ENCODE measurements around the gene RPS6KA2.

RPS6KA2 gene

GRCh38 chr6:166438211-166438861, 188.7 kb downstream of the RPS6KA2 start:
- no peak for DNase-seq

DNA sequence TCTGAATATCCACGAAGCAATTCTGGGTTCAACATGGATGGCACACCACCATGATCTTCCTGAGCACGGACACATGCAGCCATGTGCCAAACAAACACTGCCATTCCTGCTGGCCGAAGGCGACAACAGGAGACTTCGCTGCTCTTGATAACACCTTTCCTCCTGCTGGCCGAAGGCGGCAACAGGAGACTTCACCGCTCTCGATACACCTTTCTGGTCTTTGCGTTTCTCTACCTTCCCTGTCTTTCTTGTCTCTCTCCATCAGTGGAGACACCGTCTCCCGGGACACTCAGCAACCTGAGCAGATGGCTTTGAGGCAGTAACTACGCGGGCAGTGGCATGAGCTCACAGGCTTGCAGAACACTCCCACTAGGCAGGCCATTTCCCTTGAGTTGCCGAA, 189.4 kb downstream of the RPS6KA2 start:
- no peak for DNase-seq

GRCh38 chr6:166436195-166437139, 190.6 kb downstream of the RPS6KA2 start:
- DNase-seq: no peak

GRCh38 chr6:166435574-166435973, 191.5 kb downstream of the RPS6KA2 start:
- peak; percentile 13 for DNase-seq

GRCh38 chr6:166434336-166434735, 192.7 kb downstream of the RPS6KA2 start:
- DNase-seq: no peak

- no peak for DNase-seq
Measured at GRCh38 chr6:166433096-166433495, 194.0 kb downstream of the RPS6KA2 start.

GRCh38 chr6:166430269-166430668, 196.8 kb downstream of the RPS6KA2 start:
- DNase-seq: no peak

DNA sequence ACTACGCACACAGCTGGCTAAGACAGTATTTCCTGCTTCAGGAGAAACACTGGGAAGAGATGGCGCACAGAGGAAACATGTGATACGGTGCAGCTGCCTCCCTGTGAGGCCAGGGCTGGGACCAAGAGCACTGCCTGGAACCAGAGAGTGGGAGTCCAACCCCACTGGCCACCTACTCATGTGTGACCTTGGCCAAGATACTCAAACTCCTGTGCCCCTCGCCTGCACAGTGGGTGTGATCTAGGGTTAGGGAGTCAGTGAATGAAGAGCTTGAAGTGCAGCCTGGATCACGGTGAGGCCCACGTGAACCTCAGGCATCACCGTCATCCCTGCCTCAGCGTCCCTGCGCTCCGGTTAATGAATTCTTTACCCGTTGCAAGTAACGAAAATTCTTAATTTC, 202.6 kb downstream of the RPS6KA2 start:
- no peak for DNase-seq

DNA sequence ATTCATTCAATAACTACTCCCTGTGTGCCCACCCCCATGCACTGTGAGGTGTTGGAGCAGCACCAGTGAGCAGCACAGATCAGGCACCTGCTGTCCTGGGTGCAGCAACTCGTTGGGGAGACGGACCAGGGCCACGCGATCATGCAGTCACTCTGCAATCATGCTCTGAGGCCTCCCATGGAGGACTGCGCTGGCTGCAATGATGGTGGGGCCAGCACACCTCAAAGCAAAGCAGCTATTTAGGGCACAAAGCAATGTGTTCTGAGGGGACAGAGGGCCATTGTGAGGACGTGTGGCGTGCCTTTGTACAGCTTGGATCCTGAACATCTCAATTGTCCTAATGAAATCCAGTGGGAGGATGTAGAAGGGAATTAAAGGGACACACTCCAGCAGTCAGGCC, 203.3 kb downstream of the RPS6KA2 start:
- DNase-seq: no peak

GRCh38 chr6:166423051-166423745, 203.9 kb downstream of the RPS6KA2 start:
- no peak for DNase-seq

DNA sequence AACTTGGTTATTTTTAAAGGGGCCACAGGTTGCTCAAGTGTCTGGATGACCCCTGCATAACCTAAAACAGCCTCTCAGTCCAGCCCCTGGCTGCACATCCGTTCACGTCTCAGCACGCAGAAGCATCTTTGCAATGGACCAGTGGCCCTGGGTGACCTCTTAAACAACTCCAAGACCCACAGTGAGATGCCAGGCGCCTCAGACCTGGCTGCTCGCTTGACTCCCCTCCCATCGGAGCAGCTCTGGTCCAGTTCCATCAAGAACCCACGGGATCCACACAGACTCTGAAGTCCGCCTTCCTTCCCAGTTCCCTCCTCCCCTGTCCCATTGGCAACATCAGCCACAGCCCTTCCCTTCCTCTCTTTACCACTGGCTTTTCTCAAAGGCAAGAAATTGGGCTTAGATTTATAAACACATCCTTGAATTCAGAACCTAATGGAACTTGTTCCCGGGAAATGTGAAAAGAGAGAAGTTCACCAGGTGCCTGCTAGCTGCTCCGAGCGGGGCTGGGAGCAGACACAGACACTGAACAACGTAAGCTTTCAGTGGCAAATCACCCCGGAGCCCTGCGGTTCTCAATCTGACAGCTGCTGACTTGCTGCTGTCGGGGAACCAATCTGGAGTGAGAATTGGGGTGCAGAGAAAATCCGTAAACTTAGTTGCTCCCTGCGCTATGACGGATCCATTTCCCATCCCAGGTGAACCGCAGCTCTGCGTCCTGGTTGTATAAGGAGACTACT, 204.7 kb downstream of the RPS6KA2 start:
- DNase-seq: no peak

- DNase-seq: no peak
Measured at GRCh38 chr6:166420351-166420750, 206.7 kb downstream of the RPS6KA2 start.

DNA sequence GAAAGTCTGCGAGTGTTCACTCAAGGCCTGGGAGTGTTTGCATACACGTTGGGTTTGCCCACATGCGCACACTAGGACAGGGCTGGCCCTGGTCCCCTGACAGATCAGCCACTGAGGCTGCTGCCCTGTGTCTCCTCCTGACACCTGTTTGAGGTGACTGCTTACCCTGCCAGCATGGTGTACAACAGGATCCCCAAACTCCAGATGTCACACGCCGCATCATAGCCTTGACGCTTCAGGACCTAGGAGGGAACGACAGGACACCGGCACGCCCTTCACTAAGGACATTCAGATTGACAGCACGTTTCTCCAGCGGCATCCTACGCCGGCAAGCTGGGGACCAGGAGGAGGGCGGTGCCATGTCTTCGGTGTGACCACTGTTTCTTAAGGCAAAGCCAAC, 207.3 kb downstream of the RPS6KA2 start:
- no peak for DNase-seq

- DNase-seq: no peak
Measured at GRCh38 chr6:166419286-166419685, 207.8 kb downstream of the RPS6KA2 start.

GRCh38 chr6:166418691-166419143, 208.3 kb downstream of the RPS6KA2 start:
- no peak for DNase-seq

DNA sequence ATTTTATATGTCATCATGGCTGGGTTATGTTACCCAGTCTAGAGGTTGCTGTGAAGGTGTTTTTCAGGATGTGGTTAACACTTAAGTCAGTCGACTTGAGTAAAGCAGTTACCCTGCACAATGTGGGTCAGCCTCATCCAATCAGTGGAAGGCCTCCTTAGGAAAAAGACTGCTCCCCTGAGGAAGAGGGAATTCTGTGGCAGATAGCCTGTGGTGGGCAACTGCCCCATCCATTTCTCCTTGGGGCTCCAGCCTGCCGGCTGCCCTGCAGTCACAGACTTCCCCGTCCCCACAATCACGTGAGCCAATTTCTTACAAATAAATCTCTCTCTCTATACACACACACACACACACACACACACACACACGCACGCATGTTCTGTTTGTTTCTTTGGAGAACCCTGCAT, 209.8 kb downstream of the RPS6KA2 start:
- no peak for DNase-seq

DNA sequence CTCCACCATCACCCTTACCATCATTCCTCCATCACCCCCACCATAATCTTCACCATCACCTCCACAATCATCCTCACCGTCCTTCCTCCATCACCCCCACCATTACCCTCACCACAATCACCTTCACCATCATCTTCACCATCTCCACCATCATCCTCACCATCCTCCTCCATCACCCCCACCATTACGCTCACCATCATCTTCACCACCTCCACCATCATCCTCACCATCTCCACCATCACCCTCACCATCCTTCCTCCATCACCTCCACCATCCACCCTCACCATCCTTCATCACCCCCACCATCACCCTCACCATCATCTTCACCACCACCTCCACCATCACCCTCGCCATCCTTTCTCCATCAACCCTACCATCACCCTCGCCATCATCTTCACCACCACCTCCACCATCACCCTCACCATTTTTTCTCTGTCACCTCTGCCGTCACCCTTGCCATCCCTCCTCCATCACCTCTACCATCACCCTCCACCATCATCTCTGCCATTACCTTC, 211.2 kb downstream of the RPS6KA2 start:
- DNase-seq: no peak

GRCh38 chr6:166415306-166415705, 211.7 kb downstream of the RPS6KA2 start:
- no peak for DNase-seq

DNA sequence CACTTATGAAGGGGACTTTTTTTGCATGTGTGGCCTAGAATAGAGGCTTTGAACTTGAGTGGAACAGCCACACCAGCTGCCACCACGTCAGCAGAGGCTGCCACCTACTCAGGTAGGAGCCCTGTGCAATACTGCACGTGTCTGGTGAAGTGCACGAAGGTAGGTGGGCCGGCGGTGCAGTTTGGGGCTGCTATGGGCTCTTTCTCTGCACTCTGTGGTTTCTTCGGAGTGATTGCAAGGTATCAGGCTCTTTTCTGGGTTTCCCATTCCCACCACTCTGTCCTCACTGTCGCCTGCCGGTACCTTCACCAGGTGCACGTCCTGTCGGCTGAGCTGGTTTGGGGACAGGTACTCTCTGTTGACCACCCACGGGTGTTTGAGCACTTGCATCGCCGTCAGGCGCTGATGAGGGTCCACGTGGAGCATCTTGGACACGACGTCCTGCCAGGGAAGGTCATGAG, 213.5 kb downstream of the RPS6KA2 start:
- no peak for DNase-seq

DNA sequence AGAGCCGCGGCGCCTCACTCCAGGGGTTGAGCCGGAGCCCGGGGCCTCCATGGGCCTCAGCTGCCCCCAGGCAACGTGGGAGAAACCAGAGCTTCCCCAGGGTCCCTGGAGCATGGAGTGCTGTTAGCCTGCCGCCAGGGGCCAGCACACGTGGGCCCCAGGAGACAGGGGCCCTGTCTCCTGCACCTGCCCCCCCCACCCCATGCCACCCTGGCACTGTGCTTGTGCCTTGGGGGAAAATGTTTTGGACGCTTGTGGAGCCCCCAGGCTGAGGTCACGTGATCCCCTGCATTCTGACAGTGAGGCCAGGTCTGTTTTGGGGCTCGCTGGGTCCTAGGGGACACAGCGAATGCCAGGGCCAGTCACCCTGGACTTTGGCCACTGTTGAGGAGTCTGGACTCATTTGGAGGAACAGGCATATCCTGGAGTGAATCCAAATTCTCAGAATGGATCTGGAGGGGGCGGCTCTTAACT, 214.1 kb downstream of the RPS6KA2 start:
- DNase-seq: no peak

- no peak for DNase-seq
Measured at GRCh38 chr6:166412156-166412910, 214.7 kb downstream of the RPS6KA2 start.
